Neuron (in vitro differentiated cells): Measurements from ENCODE around the gene HDAC4.

Experiments
- H2AFZ ChIP-seq: one replicate; pipeline ENCODE4 v1.6.1; 2013; ENCODE audit warnings: low read depth, mild to moderate bottlenecking, inconsistent platforms, low read length, moderate library complexity
- H3K27me3 ChIP-seq: one replicate; pipeline ENCODE4 v1.6.1; 2013; ENCODE audit warnings: low read length; ENCODE audit not compliant: insufficient read depth
- H3K36me3 ChIP-seq: one replicate; pipeline ENCODE4 v1.6.1; 2013; ENCODE audit warnings: low read length; ENCODE audit not compliant: insufficient read depth
- H3K4me1 ChIP-seq: one replicate; pipeline ENCODE4 v1.6.1; 2013; ENCODE audit warnings: low read length; ENCODE audit not compliant: insufficient read depth
- H3K4me3 ChIP-seq: 2 replicates; pipeline ENCODE4 v1.5.1; 2013; ENCODE audit warnings: mild to moderate bottlenecking, low read length, moderate library complexity
- H3K9me3 ChIP-seq: one replicate; pipeline ENCODE4 v1.6.1; 2013; ENCODE audit warnings: low read length

Gene HDAC4

GRCh38 chr2:239064253-239064652, 336.6 kb downstream of the HDAC4 start:
- peaks cover 45% of the 10 kb centered on the region for H3K36me3 ChIP-seq
- no peaks in the 10 kb centered on the region for H3K4me1 ChIP-seq
- H3K27me3 ChIP-seq, result no peaks in the 10 kb centered on the region
- peaks cover 5% of the 10 kb centered on the region for H3K9me3 ChIP-seq
- H2AFZ ChIP-seq, result no peak overlapping the region
- no peak overlapping the region for H3K4me3 ChIP-seq

GRCh38 chr2:239062743-239063142, 338.1 kb downstream of the HDAC4 start:
- no peak overlapping the region for H2AFZ ChIP-seq
- H3K4me3 ChIP-seq, result no peak overlapping the region
- no peaks in the 10 kb centered on the region for H3K4me1 ChIP-seq
- peaks cover 40% of the 10 kb centered on the region for H3K36me3 ChIP-seq
- peaks cover 5% of the 10 kb centered on the region for H3K9me3 ChIP-seq
- H3K27me3 ChIP-seq, result no peaks in the 10 kb centered on the region

- peaks cover 33% of the 10 kb centered on the region for H3K36me3 ChIP-seq
- no peaks in the 10 kb centered on the region for H3K27me3 ChIP-seq
- no peak overlapping the region for H2AFZ ChIP-seq
- H3K9me3 ChIP-seq, result peaks cover 7% of the 10 kb centered on the region
- H3K4me1 ChIP-seq, result no peaks in the 10 kb centered on the region
- H3K4me3 ChIP-seq, result no peak overlapping the region
These were observed 338.8 kb downstream of the HDAC4 start for GRCh38 chr2:239061824-239062570.

GRCh38 chr2:239061121-239061666, 339.6 kb downstream of the HDAC4 start:
- Histone ChIP-seq H3K9me3 (peaks cover 7% of the 10 kb centered on the region), H3K36me3 (peaks cover 26% of the 10 kb centered on the region), H2AFZ (no peak overlapping the region), H3K4me1 (no peaks in the 10 kb centered on the region), H3K4me3 (no peak overlapping the region), H3K27me3 (no peaks in the 10 kb centered on the region)

GRCh38 chr2:239060676-239061075, 340.1 kb downstream of the HDAC4 start:
- peaks cover 21% of the 10 kb centered on the region for H3K36me3 ChIP-seq
- no peaks in the 10 kb centered on the region for H3K4me1 ChIP-seq
- peaks cover 7% of the 10 kb centered on the region for H3K9me3 ChIP-seq
- H3K27me3 ChIP-seq, result no peaks in the 10 kb centered on the region
- H2AFZ ChIP-seq, result no peak overlapping the region
- H3K4me3 ChIP-seq, result no peak overlapping the region

DNA sequence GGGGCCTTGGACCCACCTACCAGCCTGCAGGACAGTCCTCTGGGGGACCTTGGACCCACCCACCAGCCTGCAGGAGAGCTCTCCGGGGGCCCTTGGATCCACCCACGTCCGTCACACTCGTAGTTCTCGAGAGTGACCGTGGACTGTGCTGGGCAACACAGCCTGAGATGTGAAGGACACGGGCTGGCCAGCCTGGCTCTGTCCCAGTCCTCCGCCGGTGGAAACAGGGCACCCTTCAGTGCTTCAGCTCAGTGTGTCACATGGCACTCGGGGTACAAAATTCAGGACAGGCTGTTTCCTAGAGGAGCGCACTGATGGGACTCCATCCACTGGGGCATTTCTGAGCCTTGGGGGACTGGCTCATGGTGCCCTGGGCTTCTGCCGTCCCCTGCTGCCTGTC, 341.0 kb downstream of the HDAC4 start:
- Histone ChIP-seq H3K9me3 (peaks cover 7% of the 10 kb centered on the region), H2AFZ (no peak overlapping the region), H3K4me1 (no peaks in the 10 kb centered on the region), H3K27me3 (no peaks in the 10 kb centered on the region), H3K4me3 (no peak overlapping the region), H3K36me3 (peaks cover 17% of the 10 kb centered on the region)

GRCh38 chr2:239058766-239059165, 342.1 kb downstream of the HDAC4 start:
- no peak overlapping the region for H3K4me3 ChIP-seq
- peaks cover 20% of the 10 kb centered on the region for H3K36me3 ChIP-seq
- H3K4me1 ChIP-seq, result no peaks in the 10 kb centered on the region
- H3K9me3 ChIP-seq, result peaks cover 7% of the 10 kb centered on the region
- no peak overlapping the region for H2AFZ ChIP-seq
- no peaks in the 10 kb centered on the region for H3K27me3 ChIP-seq

GRCh38 chr2:239057533-239057932, 343.3 kb downstream of the HDAC4 start:
- H3K27me3 ChIP-seq, result no peaks in the 10 kb centered on the region
- no peaks in the 10 kb centered on the region for H3K4me1 ChIP-seq
- H2AFZ ChIP-seq, result no peak overlapping the region
- no peak overlapping the region for H3K4me3 ChIP-seq
- H3K36me3 ChIP-seq, result peaks cover 30% of the 10 kb centered on the region
- H3K9me3 ChIP-seq, result peaks cover 7% of the 10 kb centered on the region

- Histone ChIP-seq H3K36me3 (peaks cover 31% of the 10 kb centered on the region), H3K4me3 (no peak overlapping the region)
These were observed 344.2 kb downstream of the HDAC4 start for GRCh38 chr2:239056611-239057010.

GRCh38 chr2:239055756-239056493, 344.9 kb downstream of the HDAC4 start:
- H3K36me3 ChIP-seq, result peaks cover 26% of the 10 kb centered on the region
- H3K4me1 ChIP-seq, result no peaks in the 10 kb centered on the region
- peaks cover 5% of the 10 kb centered on the region for H3K9me3 ChIP-seq
- H3K27me3 ChIP-seq, result no peaks in the 10 kb centered on the region
- no peak overlapping the region for H3K4me3 ChIP-seq
- no peak overlapping the region for H2AFZ ChIP-seq

More at GRCh38 chr2:239056611-239057010, 344.2 kb downstream of the HDAC4 start:
- Histone ChIP-seq H2AFZ (no peak overlapping the region), H3K27me3 (no peaks in the 10 kb centered on the region), H3K4me1 (no peaks in the 10 kb centered on the region), H3K9me3 (peaks cover 7% of the 10 kb centered on the region)

DNA sequence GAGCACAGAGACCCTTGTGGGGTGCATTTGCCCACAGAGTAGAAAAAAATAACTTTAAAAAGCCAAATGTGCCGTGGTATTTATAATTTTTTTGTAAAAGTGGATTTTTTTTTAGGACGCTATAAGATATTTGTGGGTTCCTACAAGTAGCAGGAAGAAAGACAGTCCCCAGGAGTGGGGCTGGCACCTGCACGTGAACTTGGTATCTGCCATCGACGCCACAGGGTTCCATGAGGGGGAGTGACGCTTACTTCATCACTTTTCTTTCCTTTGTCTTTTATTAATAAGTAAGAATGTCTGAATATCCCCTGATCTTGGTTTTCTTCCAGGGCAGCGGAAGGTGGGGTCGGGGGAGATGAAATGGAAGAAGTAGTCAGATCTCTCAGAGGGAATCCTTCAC, 345.9 kb downstream of the HDAC4 start:
- peaks cover 3% of the 10 kb centered on the region for H3K9me3 ChIP-seq
- peaks cover 26% of the 10 kb centered on the region for H3K36me3 ChIP-seq
- no peak overlapping the region for H2AFZ ChIP-seq
- H3K27me3 ChIP-seq, result no peaks in the 10 kb centered on the region
- H3K4me1 ChIP-seq, result no peaks in the 10 kb centered on the region
- H3K4me3 ChIP-seq, result no peak overlapping the region

GRCh38 chr2:239053801-239054503, 346.9 kb downstream of the HDAC4 start:
- Histone ChIP-seq H3K36me3 (peaks cover 26% of the 10 kb centered on the region), H3K4me1 (no peaks in the 10 kb centered on the region), H3K9me3 (peaks cover 3% of the 10 kb centered on the region), H3K4me3 (no peak overlapping the region), H3K27me3 (no peaks in the 10 kb centered on the region), H2AFZ (no peak overlapping the region)
